Measurements from ENCODE around the gene GPAT3. TPM values are rescaled to one million over a fixed set of nuclear protein-coding genes. Genes with fewer than 3 reads are reported as not detected.

GPAT3 gene
- total RNA-seq, 2 donors from 2014 or later, result 0.33 to 2.0 TPM

GRCh38 chr4:83631066-83631465 is 95.2 kb downstream of the GPAT3 start:
- Mint-ChIP-seq H3K9me3 (no peaks in the 10 kb centered on the region), H3K4me3 (no peak overlapping the region), H3K4me1 (no peaks in the 10 kb centered on the region), H3K36me3 (ENCODE audit: low read depth) (no peaks in the 10 kb centered on the region), H3K27ac (no peak overlapping the region), H3K27me3 (ENCODE audit: insufficient read depth) (no peaks in the 10 kb centered on the region)
- WGBS, 2 experiments (ENCODE audit: insufficient coverage in 1 of 2, insufficient read length in 1 of 2), result 96 to 100% methylated on average over 2 of the region's 2 CpGs
- H3K36me3 ChIP-seq (ENCODE audit: control insufficient read depth, insufficient read depth, low read length), result no peaks in the 10 kb centered on the region
- H3K9ac ChIP-seq (ENCODE audit: extremely low read depth, low read length, poor library complexity, severe bottlenecking), result no peak overlapping the region
- no peak overlapping the region for H3K4me3 ChIP-seq (ENCODE audit: low read length)
- no peak for DNase-seq
- H3K4me1 ChIP-seq (ENCODE audit: control insufficient read depth, insufficient read depth, low read length), result no peaks in the 10 kb centered on the region
- H3K27ac ChIP-seq (ENCODE audit: low read depth, low read length), result no peak overlapping the region
- no peaks in the 10 kb centered on the region for H3K27me3 ChIP-seq (ENCODE audit: control insufficient read depth, insufficient read depth, low read length, poor library complexity, severe bottlenecking)
- H3K9me3 ChIP-seq (ENCODE audit: control insufficient read depth, low read length), result no peaks in the 10 kb centered on the region
- no peak for TF ChIP-seq CTCF (conservative IDR thresholded peaks at IDR 0.05)

- 60 to 82% methylated on average over 3 to 8 of the region's 8 CpGs for WGBS, 2 experiments (ENCODE audit: insufficient coverage in 1 of 2, insufficient read length in 1 of 2)
- no peaks in the 10 kb centered on the region for H3K4me1 ChIP-seq (ENCODE audit: control insufficient read depth, insufficient read depth, low read length)
- H3K4me3 ChIP-seq (ENCODE audit: low read length), result no peak overlapping the region
- H3K27ac ChIP-seq (ENCODE audit: low read depth, low read length), result no peak overlapping the region
- TF ChIP-seq CTCF (conservative IDR thresholded peaks at IDR 0.05), result no peak
- H3K9ac ChIP-seq (ENCODE audit: extremely low read depth, low read length, poor library complexity, severe bottlenecking), result no peak overlapping the region
- H3K9me3 Mint-ChIP-seq, result no peaks in the 10 kb centered on the region
- H3K4me3 Mint-ChIP-seq, result no peak overlapping the region
- DNase-seq, result no peak
- H3K27ac Mint-ChIP-seq, result no peak overlapping the region
- no peaks in the 10 kb centered on the region for H3K36me3 Mint-ChIP-seq (ENCODE audit: low read depth)
- H3K9me3 ChIP-seq (ENCODE audit: control insufficient read depth, low read length), result no peaks in the 10 kb centered on the region
- H3K27me3 Mint-ChIP-seq (ENCODE audit: insufficient read depth), result no peaks in the 10 kb centered on the region
- H3K36me3 ChIP-seq (ENCODE audit: control insufficient read depth, insufficient read depth, low read length), result no peaks in the 10 kb centered on the region
- H3K4me1 Mint-ChIP-seq, result peaks cover 4% of the 10 kb centered on the region
- no peaks in the 10 kb centered on the region for H3K27me3 ChIP-seq (ENCODE audit: control insufficient read depth, insufficient read depth, low read length, poor library complexity, severe bottlenecking)
Measured at GRCh38 chr4:83636930-83637329, 101.0 kb downstream of the GPAT3 start.

- no peaks in the 10 kb centered on the region for H3K9me3 Mint-ChIP-seq
- H3K4me1 Mint-ChIP-seq, result peaks cover 6% of the 10 kb centered on the region
- no peaks in the 10 kb centered on the region for H3K36me3 Mint-ChIP-seq (ENCODE audit: low read depth)
- no peaks in the 10 kb centered on the region for H3K27me3 ChIP-seq (ENCODE audit: control insufficient read depth, insufficient read depth, low read length, poor library complexity, severe bottlenecking)
- H3K27ac Mint-ChIP-seq, result no peak overlapping the region
- H3K9me3 ChIP-seq (ENCODE audit: control insufficient read depth, low read length), result no peaks in the 10 kb centered on the region
- no peak overlapping the region for H3K9ac ChIP-seq (ENCODE audit: extremely low read depth, low read length, poor library complexity, severe bottlenecking)
- no peak overlapping the region for H3K4me3 ChIP-seq (ENCODE audit: low read length)
- H3K4me3 Mint-ChIP-seq, result no peak overlapping the region
- H3K4me1 ChIP-seq (ENCODE audit: control insufficient read depth, insufficient read depth, low read length), result no peaks in the 10 kb centered on the region
- TF ChIP-seq CTCF (conservative IDR thresholded peaks at IDR 0.05), result peak; percentile 90
- H3K27ac ChIP-seq (ENCODE audit: low read depth, low read length), result no peak overlapping the region
- 40 to 48% methylated on average over 5 of the region's 5 CpGs for WGBS, 2 experiments (ENCODE audit: insufficient coverage in 1 of 2, insufficient read length in 1 of 2)
- no peaks in the 10 kb centered on the region for H3K36me3 ChIP-seq (ENCODE audit: control insufficient read depth, insufficient read depth, low read length)
- DNase-seq, result peak; percentile 82
- H3K27me3 Mint-ChIP-seq (ENCODE audit: insufficient read depth), result no peaks in the 10 kb centered on the region
Measured at GRCh38 chr4:83639849-83640493, 104.1 kb downstream of the GPAT3 start.

Data from endodermal cell (in vitro differentiated cells).